RWPE1 (cell line): ENCODE results near the gene GRID2.
A peak's percentile ranks its signal among the peaks of the same experiment; 100 is the strongest.
"Not testable (repeated sequence)": the region's sequence is repeated elsewhere in the genome, so short reads cannot be mapped to it uniquely, and the experiment has no call there.

ENCODE experiments used
- CTCF ChIA-PET: fragments of 350-600 bp; sonication (Branson Sonifier 250); formaldehyde crosslinking; extraction: SDS; loops from one replicate; lab custom pipeline; 2021; lab: Yijun Ruan, JAX
- POLR2A ChIA-PET: fragments of 400-600 bp; formaldehyde crosslinking; extraction: SDS; loops from one replicate; lab custom pipeline; 2020; ENCODE audit warnings: antibody characterized with exemption; ENCODE audit not compliant: low non-redundant PET; lab: Yijun Ruan, JAX
- DNase-seq: peaks from one replicate; pipeline ENCODE4 v3.0.0; 2012; ENCODE audit warnings: low spot score
- H3K27ac ChIP-seq: fragments of 450-650 bp; 2 replicates; pipeline ENCODE4 v1.5.1; 2017
- CTCF ChIP-seq: fragments of 450-650 bp; conservative IDR thresholded peaks from 2 replicates; pipeline ENCODE4 v1.5.1; 2017; ENCODE audit warnings: low read depth, mild to moderate bottlenecking

Gene GRID2

GRCh38 chr4:93289241-93289640 is 985.5 kb downstream of the GRID2 start:
- no peak for TF ChIP-seq CTCF
- H3K27ac ChIP-seq = no peak overlapping the region
- CTCF ChIA-PET = no interaction called here
- POLR2A ChIA-PET = no interaction called here
- DNase-seq = no peak

GRCh38 chr4:93289831-93290230 is 986.1 kb downstream of the GRID2 start:
- ChIA-PET CTCF (interaction anchor here (0.6 kb wide), 1 partner anchor 132 kb away, joined by 3 read pairs; no protein-coding TSS in a partner anchor), POLR2A (no interaction called here)
- no peak for DNase-seq
- no peak for TF ChIP-seq CTCF
- no peak overlapping the region for H3K27ac ChIP-seq

- TF ChIP-seq CTCF = no peak
- no peak overlapping the region for H3K27ac ChIP-seq
- CTCF ChIA-PET = no interaction called here
- POLR2A ChIA-PET = no interaction called here
- no peak for DNase-seq
These were observed 995.4 kb downstream of the GRID2 start for GRCh38 chr4:93299118-93299517.

- CTCF ChIA-PET, POLR2A ChIA-PET, DNase-seq: not testable (repeated sequence)
- H3K27ac ChIP-seq = peak overlapping the region; percentile 43; the same call in 1 of the 2 replicates
These were observed 997.2 kb downstream of the GRID2 start for GRCh38 chr4:93300780-93301555.

- CTCF ChIA-PET = no interaction called here
- TF ChIP-seq CTCF = no peak
- POLR2A ChIA-PET = no interaction called here
- DNase-seq = no peak
- H3K27ac ChIP-seq = no peak overlapping the region
These were observed 998.5 kb downstream of the GRID2 start for GRCh38 chr4:93302310-93302709.

GRCh38 chr4:93303440-93303839 is 999.7 kb downstream of the GRID2 start:
- DNase-seq = no peak
- no peak for TF ChIP-seq CTCF
- ChIA-PET POLR2A (no interaction called here), CTCF (no interaction called here)
- no peak overlapping the region for H3K27ac ChIP-seq

GRCh38 chr4:93312299-93312698 is 1008.5 kb downstream of the GRID2 start:
- no peak for TF ChIP-seq CTCF
- CTCF ChIA-PET = no interaction called here
- H3K27ac ChIP-seq = no peak overlapping the region
- DNase-seq = no peak
- POLR2A ChIA-PET = no interaction called here
